Liver (tissue), 9 donors: ENCODE results near the gene ARID5B. TPM values are rescaled to one million over a fixed set of nuclear protein-coding genes. Genes with fewer than 3 reads are reported as not detected.
A peak's percentile ranks its signal among the peaks of the same experiment; 100 is the strongest.

Source experiments
- DNase-seq: peaks from one replicate; pipeline ENCODE4 v3.0.0-alpha.2; 2017; ENCODE audit warnings: low spot score
- H3K27ac ChIP-seq, 2 donors: one replicate each; pipeline ENCODE4 v1.7.0; 2013; ENCODE audit warnings: inconsistent platforms in 2 of 2, low read length in 2 of 2, control low read depth in 1 of 2, low read depth in 1 of 2, mild to moderate bottlenecking in 1 of 2
- H3K27me3 ChIP-seq, 4 donors: one replicate each; pipeline versions ENCODE4 v1.6.1 to v1.7.0; 2013; ENCODE audit warnings: low read length in 3 of 4, inconsistent platforms in 1 of 4, mild to moderate bottlenecking in 1 of 4, moderate library complexity in 1 of 4; ENCODE audit not compliant: control insufficient read depth in 4 of 4, insufficient read depth in 4 of 4
- H3K36me3 ChIP-seq, 4 donors: one replicate each; pipeline versions ENCODE4 v1.6.1 to v1.7.0; 2013; ENCODE audit warnings: low read length in 3 of 4, mild to moderate bottlenecking in 3 of 4, low read depth in 1 of 4, moderate library complexity in 1 of 4; ENCODE audit not compliant: control insufficient read depth in 4 of 4, insufficient read depth in 3 of 4
- H3K4me1 ChIP-seq, 4 donors: one replicate each; pipeline versions ENCODE4 v1.6.1 to v1.7.0; 2013; ENCODE audit warnings: low read length in 3 of 4, mild to moderate bottlenecking in 3 of 4, moderate library complexity in 1 of 4; ENCODE audit not compliant: control insufficient read depth in 4 of 4, insufficient read depth in 4 of 4
- H3K4me3 ChIP-seq, 3 donors: one replicate each; pipeline versions ENCODE4 v1.6.1 to v1.7.0; 2013; ENCODE audit warnings: low read length in 3 of 3, control low read depth in 1 of 3, low read depth in 1 of 3, mild to moderate bottlenecking in 1 of 3
- H3K9ac ChIP-seq, 2 donors: one replicate each; pipeline ENCODE4 v1.7.0; 2013; ENCODE audit warnings: low read length in 2 of 2, mild to moderate bottlenecking in 2 of 2, moderate library complexity in 2 of 2, control low read depth in 1 of 2, low read depth in 1 of 2
- H3K9me3 ChIP-seq, 4 donors: one replicate each; pipeline versions ENCODE4 v1.6.1 to v1.7.0; 2013; ENCODE audit warnings: low read length in 3 of 4; ENCODE audit not compliant: control insufficient read depth in 4 of 4
- ATF3 ChIP-seq: IDR thresholded peaks from 2 replicates; pipeline ENCODE4 v1.6.1; 2016; ENCODE audit warnings: antibody characterized with exemption
- EGR1 ChIP-seq, 2 donors: IDR thresholded peaks; 2 replicates each; pipeline ENCODE4 v1.6.1; 2016 to 2018; ENCODE audit warnings: antibody characterized with exemption in 2 of 2, low read depth in 2 of 2
- FOXA1 ChIP-seq: IDR thresholded peaks from 2 replicates; pipeline ENCODE4 v1.6.1; 2016; ENCODE audit warnings: antibody characterized with exemption
- FOXA2 ChIP-seq: IDR thresholded peaks from 2 replicates; pipeline ENCODE4 v1.6.1; 2016; ENCODE audit warnings: antibody characterized with exemption
- GABPA ChIP-seq, 2 donors: IDR thresholded peaks in 1 of 2; conservative IDR thresholded peaks in 1 of 2; 2 replicates each; pipeline ENCODE4 v1.6.1; 2016; ENCODE audit warnings: antibody characterized with exemption in 2 of 2, mild to moderate bottlenecking in 1 of 2, moderate library complexity in 1 of 2
- HNF4G ChIP-seq: IDR thresholded peaks from 2 replicates; pipeline ENCODE4 v1.6.1; 2016; ENCODE audit warnings: antibody characterized with exemption
- JUND ChIP-seq, 2 donors: IDR thresholded peaks; 2 replicates each; pipeline ENCODE4 v1.6.1; 2016; ENCODE audit warnings: antibody characterized with exemption in 2 of 2
- RXRA ChIP-seq, 2 donors: IDR thresholded peaks; 2 replicates each; pipeline ENCODE4 v1.6.1; 2017 to 2018; ENCODE audit warnings: antibody characterized with exemption in 2 of 2, mild to moderate bottlenecking in 1 of 2
- SP1 ChIP-seq: IDR thresholded peaks from 2 replicates; pipeline ENCODE4 v1.6.1; 2018; ENCODE audit warnings: antibody characterized with exemption, mild to moderate bottlenecking
- TAF1 ChIP-seq: conservative IDR thresholded peaks from 2 replicates; pipeline ENCODE4 v1.6.1; 2016; ENCODE audit warnings: antibody characterized with exemption, mild to moderate bottlenecking
- YY1 ChIP-seq: IDR thresholded peaks from 2 replicates; pipeline ENCODE4 v1.6.1; 2016; ENCODE audit warnings: antibody characterized with exemption, mild to moderate bottlenecking
- ZBTB33 ChIP-seq: IDR thresholded peaks from 2 replicates; pipeline ENCODE4 v1.6.1; 2016; ENCODE audit warnings: antibody characterized with exemption
- WGBS: extraction: QIAGEN DNeasy Blood & Tissue Kit; methylation state at CpG from one replicate; pipeline ENCODE4 v1.1.7; 2013; 5-methylcytosine and 5-hydroxymethylcytosine counted together
- polyA plus RNA-seq, 2 donors: library from polyadenylated mRNA; stranded (reverse) in 1 of 2; unstranded in 1 of 2; fragments of 200-250 nt in 1 of 2; fragments of >200 nt in 1 of 2; fragmentation: Nextera tagmentation in 1 of 2; extraction: Ambion mirVana in 1 of 2; gene quantifications; one replicate each; pipeline versions ENCODE4 v1.2.1 to v1.2.3, GENCODE V29; 2013 to 2015
- total RNA-seq, 2 donors: library from RNA; depleted of rRNA; stranded (reverse); fragments of >200 nt; gene quantifications; one replicate each; pipeline ENCODE4 v1.2.3, GENCODE V29; 2014
- TF ChIP-seq, protein P1 (sequence below): IDR thresholded peaks from 2 replicates; pipeline ENCODE4 v1.6.1; 2016; ENCODE audit warnings: antibody characterized with exemption, mild to moderate bottlenecking
- donor health status: healthy.
- donor health status: healthy.
- donor health status: healthy.
- donor health status: healthy.
- donor health status: healthy.

The ARID5B gene
- total and polyA plus RNA-seq, 4 donors = 1.3 to 6.4 (median 5.2) TPM

DNA sequence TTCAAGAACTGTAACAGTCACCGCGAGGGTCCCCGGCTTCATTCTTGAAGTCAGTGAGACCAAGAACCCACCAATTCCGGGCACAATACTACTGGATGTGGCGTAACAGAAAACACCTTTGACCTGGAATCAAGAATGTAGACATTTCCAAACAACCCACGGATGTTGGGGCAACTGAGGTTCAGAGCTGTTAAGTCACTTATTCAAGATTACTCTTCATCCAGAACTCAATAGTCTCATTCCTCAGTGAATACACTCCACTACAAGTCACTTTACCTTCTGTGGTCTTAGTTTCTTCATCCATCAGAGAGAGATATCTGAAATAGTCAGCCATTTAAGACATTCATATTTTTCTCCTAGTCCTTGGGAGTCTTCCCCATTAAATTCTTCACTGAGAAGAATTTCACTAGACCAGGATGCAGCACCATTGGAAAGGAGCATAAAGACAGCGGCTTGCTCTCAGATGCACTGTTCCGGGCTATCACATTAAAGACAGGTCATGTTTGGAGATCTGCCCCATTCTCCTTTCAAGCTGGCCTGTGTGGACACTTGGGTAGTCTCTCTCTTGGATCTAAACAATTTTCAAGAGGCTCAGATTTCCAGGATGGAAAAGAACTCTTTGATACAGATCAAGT, 32.3 kb upstream of the ARID5B start:
- Histone ChIP-seq H3K36me3 (no peaks in the 10 kb centered on the region), H3K27ac (no peak overlapping the region), H3K9me3 (no peaks in the 10 kb centered on the region), H3K4me1 (no peaks in the 10 kb centered on the region), H3K9ac (peak overlapping the region in 1 of 2 donors; percentile 36), H3K4me3 (no peak overlapping the region), H3K27me3 (no peaks in the 10 kb centered on the region)
- no peak for TF ChIP-seq FOXA1
- TF ChIP-seq ZBTB33 = no peak
- TF ChIP-seq EGR1 (IDR thresholded peaks at IDR 0.05; ENCODE audit: low read depth in 2 of 2) = no peak
- TF ChIP-seq, protein P1, sequence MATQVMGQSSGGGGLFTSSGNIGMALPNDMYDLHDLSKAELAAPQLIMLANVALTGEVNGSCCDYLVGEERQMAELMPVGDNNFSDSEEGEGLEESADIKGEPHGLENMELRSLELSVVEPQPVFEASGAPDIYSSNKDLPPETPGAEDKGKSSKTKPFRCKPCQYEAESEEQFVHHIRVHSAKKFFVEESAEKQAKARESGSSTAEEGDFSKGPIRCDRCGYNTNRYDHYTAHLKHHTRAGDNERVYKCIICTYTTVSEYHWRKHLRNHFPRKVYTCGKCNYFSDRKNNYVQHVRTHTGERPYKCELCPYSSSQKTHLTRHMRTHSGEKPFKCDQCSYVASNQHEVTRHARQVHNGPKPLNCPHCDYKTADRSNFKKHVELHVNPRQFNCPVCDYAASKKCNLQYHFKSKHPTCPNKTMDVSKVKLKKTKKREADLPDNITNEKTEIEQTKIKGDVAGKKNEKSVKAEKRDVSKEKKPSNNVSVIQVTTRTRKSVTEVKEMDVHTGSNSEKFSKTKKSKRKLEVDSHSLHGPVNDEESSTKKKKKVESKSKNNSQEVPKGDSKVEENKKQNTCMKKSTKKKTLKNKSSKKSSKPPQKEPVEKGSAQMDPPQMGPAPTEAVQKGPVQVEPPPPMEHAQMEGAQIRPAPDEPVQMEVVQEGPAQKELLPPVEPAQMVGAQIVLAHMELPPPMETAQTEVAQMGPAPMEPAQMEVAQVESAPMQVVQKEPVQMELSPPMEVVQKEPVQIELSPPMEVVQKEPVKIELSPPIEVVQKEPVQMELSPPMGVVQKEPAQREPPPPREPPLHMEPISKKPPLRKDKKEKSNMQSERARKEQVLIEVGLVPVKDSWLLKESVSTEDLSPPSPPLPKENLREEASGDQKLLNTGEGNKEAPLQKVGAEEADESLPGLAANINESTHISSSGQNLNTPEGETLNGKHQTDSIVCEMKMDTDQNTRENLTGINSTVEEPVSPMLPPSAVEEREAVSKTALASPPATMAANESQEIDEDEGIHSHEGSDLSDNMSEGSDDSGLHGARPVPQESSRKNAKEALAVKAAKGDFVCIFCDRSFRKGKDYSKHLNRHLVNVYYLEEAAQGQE = no peak
- TF ChIP-seq ATF3 = no peak
- TF ChIP-seq HNF4G = no peak
- TF ChIP-seq YY1 = no peak
- 86% methylated on average over 8 of the region's 8 CpGs for WGBS
- no peak for DNase-seq

DNA sequence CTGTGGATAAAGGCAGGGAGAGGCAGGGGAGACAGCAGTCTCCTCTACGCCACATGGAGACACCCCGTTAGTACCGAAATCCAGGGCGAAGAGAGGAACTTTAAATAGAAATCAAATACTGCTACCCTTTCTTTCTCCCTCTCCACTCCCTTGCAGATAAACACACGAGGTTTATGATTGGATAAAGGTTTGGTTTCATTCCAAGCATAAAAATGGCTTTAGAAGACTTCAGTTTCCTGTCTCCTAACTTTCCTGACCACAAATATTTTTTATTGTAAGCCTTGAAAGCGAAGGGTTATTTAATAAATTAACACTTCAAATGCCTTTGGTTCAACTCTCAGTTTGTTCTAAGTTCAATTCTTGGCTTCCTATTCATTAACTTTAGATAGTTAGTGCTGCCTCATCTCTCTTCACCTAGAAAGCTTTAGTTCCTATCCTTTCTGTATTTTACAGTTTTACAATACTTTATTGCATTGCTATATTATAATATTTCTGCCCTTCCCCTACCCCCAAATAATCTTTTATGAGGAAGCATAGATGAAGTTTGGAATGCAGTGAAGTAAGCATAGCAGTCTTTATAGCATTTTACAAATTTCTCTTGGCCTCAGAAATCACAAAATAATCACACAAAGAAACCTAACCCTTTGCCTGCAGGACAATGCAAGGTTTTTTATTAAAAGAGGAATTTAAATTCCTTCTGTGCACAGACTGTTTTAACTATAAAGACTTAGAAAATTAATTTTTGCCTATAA, 31.5 kb upstream of the ARID5B start:
- Histone ChIP-seq H3K36me3 (no peaks in the 10 kb centered on the region), H3K27me3 (no peaks in the 10 kb centered on the region), H3K4me1 (no peaks in the 10 kb centered on the region), H3K9me3 (no peaks in the 10 kb centered on the region), H3K9ac (peak overlapping the region in 1 of 2 donors; percentile 36), H3K27ac (no peak overlapping the region), H3K4me3 (no peak overlapping the region)
- 62% methylated on average over 6 of the region's 6 CpGs for WGBS
- no peak for TF ChIP-seq FOXA2
- no peak for TF ChIP-seq RXRA (IDR thresholded peaks at IDR 0.05)
- DNase-seq = no peak

DNA sequence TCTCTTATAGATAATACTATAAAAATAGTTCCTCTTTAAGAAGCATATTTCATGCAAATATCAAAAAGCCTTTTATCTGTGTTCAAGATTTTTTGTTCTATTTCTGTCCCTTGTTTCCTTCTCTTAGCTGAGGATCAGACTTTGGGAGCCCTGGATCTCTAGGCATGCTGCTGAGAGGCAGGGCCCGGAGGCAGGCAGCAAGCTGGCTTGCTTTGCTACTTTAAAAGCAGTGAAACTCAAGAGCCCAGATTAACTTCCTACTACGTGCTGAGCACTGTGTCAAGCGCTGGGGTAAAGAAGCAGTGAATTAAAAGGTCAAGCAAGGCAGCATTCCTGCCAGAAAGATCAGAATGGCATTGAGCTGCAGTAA, 31.0 kb upstream of the ARID5B start:
- no peak for DNase-seq
- no peak overlapping the region for H3K9ac ChIP-seq
- 69% methylated on average over 3 of the region's 3 CpGs for WGBS
- no peaks in the 10 kb centered on the region for H3K9me3 ChIP-seq
- H3K27ac ChIP-seq = no peak overlapping the region
- no peaks in the 10 kb centered on the region for H3K4me1 ChIP-seq
- TF ChIP-seq FOXA1 = no peak
- TF ChIP-seq JUND (IDR thresholded peaks at IDR 0.05) = no peak
- no peak for TF ChIP-seq ATF3
- no peak for TF ChIP-seq GABPA (IDR thresholded peaks at IDR 0.05 in 1 of 2, conservative IDR thresholded peaks at IDR 0.05 in 1 of 2)
- no peak for TF ChIP-seq HNF4G
- TF ChIP-seq TAF1 = no peak
- TF ChIP-seq SP1 = no peak
- no peaks in the 10 kb centered on the region for H3K36me3 ChIP-seq
- no peaks in the 10 kb centered on the region for H3K27me3 ChIP-seq
- no peak overlapping the region for H3K4me3 ChIP-seq
